GM23248 (cell line): ENCODE results near the gene STAG3.

Experiments
- EZH2 ChIP-seq: fragments of 200-600 bp; sonication (generic); IDR thresholded peaks from 2 replicates; pipeline ENCODE4 v1.6.1; 2018; ENCODE audit warnings: antibody characterized with exemption, mild to moderate bottlenecking; ENCODE audit not compliant: insufficient read depth, poor library complexity, severe bottlenecking
- EZH2phosphoT487 ChIP-seq: fragments of 200-600 bp; sonication (generic); IDR thresholded peaks from 2 replicates; pipeline ENCODE4 v1.6.1; 2018; ENCODE audit warnings: antibody characterized with exemption, moderate library complexity, mild to moderate bottlenecking, low read depth; ENCODE audit not compliant: insufficient read depth

DNA sequence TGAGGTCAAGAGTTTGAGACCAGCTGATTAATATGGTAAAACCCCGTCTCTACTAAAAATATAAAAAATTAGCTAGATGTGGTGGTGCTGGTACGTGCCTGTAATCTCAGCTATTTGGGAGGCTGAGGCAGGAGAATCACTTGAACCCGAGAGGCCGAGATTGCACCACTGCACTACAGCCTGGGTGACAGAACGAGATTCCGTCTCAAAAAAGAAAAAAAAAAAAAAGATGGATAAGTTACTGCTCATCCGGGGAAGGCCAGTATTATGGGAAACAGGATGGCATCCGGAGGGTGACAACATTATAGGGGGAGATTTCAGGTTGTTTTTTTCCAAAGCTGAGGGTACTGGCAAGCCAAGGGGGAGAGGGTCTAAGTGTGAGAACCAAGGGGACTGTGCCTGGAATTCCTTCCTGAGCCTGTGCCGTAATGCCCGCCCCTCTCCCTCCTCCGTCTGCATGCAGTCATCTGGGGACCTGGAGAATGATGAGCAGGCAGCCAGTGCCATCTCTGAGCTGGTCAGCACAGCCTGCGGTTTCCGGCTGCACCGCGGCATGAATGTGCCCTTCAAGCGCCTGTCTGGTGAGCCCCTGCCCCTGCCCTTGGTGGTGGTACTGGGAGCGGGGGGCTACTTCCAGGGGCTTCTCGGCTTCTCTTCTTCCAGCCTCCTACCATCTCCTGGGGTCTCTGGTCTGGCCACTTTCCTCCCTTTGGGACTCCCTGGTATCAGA is 24.6 kb upstream of the STAG3 start:
- TF ChIP-seq EZH2phosphoT487, result no peak
- TF ChIP-seq EZH2, result no peak
